ENCODE measurements around the gene TRIM33. TPM values are rescaled to one million over a fixed set of nuclear protein-coding genes. Genes with fewer than 3 reads are reported as not detected.

Gene TRIM33
- total and polyA plus RNA-seq, 2 of the 8 experiments (the other 6 are each of a cell fraction or from before 2014, with no cell fraction given), result 17.1 to 52.3 TPM

GRCh38 chr1:114390960-114391359 is 120.0 kb downstream of the TRIM33 start:
- Histone ChIP-seq H3K9me3 (ENCODE audit: insufficient read depth in 2 of 2, low read depth in 1 of 2, low read length in 1 of 2) (no peaks in the 10 kb centered on the region), H3K23ac (ENCODE audit: insufficient read length) (no peak overlapping the region), H2AFZ (ENCODE audit: low read length) (no peak overlapping the region), H2AK5ac (ENCODE audit: low read depth, low read length) (no peak overlapping the region), H2BK20ac (ENCODE audit: low read length) (no peak overlapping the region), H3K23me2 (ENCODE audit: low read depth, low read length) (no peaks in the 10 kb centered on the region), H3K79me2 (ENCODE audit: control insufficient read depth in 1 of 2, insufficient read depth in 2 of 2, low read length in 2 of 2) (no peaks in the 10 kb centered on the region), H3K56ac (replicated peaks; ENCODE audit: insufficient read length, low read depth, low read length) (no peak overlapping the region), H2BK15ac (ENCODE audit: low read length) (no peak overlapping the region), H4K20me1 (replicated peaks in 1 of 2; ENCODE audit: control insufficient read depth in 1 of 2, insufficient read depth in 2 of 2, low read length in 2 of 2) (peaks cover 0 to 1% of the 10 kb centered on the region in 2 experiments), H4K91ac (replicated peaks; ENCODE audit: insufficient read length, low read length) (no peak overlapping the region), H3K79me1 (ENCODE audit: low read depth, low read length) (no peaks in the 10 kb centered on the region), H3K18ac (ENCODE audit: extremely low read depth, low read length) (no peak overlapping the region), H4K8ac (ENCODE audit: extremely low read depth, insufficient read depth, low read length) (no peak overlapping the region), H4K5ac (ENCODE audit: insufficient read length, low read depth, low read length) (no peak overlapping the region), H3K4ac (replicated peaks; ENCODE audit: insufficient read length, low read depth, low read length) (no peak overlapping the region), H3K9ac (replicated peaks in 1 of 4; ENCODE audit: extremely low read depth in 1 of 4, low read depth in 3 of 4, low read length in 3 of 4) (no peak overlapping the region), H2BK12ac (ENCODE audit: low read depth, low read length) (no peak overlapping the region), H3K36me3 (ENCODE audit: control insufficient read depth in 2 of 4, insufficient read depth in 4 of 4, low read length in 3 of 4) (peaks cover 0 to 12% (median 2%) of the 10 kb centered on the region in 4 experiments; a peak in 3 of 8 replicates), H2BK5ac (ENCODE audit: low read depth, low read length) (no peak overlapping the region), H3K27me3 (replicated peaks in 1 of 4; ENCODE audit: control insufficient read depth in 3 of 4, extremely low read depth in 1 of 4, insufficient read depth in 3 of 4, low read length in 3 of 4) (no peaks in the 10 kb centered on the region), H3K27ac (ENCODE audit: low read depth, low read length) (no peak overlapping the region), H3K14ac (ENCODE audit: insufficient read length) (no peak overlapping the region), H3K4me2 (ENCODE audit: insufficient read depth in 1 of 2, low read depth in 2 of 2, low read length in 2 of 2) (no peak overlapping the region), H3K4me3 (ENCODE audit: extremely low read depth in 1 of 4, insufficient read depth in 2 of 4, low read depth in 3 of 4, low read length in 4 of 4) (no peak overlapping the region), H3K4me1 (replicated peaks in 1 of 4; ENCODE audit: control insufficient read depth in 3 of 4, insufficient read depth in 4 of 4, low read length in 3 of 4) (peaks cover 0 to 5% (median 0%) of the 10 kb centered on the region in 4 experiments; a peak in 2 of 7 replicates), H2BK120ac (replicated peaks; ENCODE audit: low read depth, low read length) (no peak overlapping the region)
- FAIRE-seq (no peak), DNase-seq (ENCODE audit: low read depth in 1 of 2, low spot score in 2 of 2) (no peak)
- POLR2A ChIA-PET (ENCODE audit: partially characterized antibody), result no interaction called here
- CTCF ChIA-PET (ENCODE audit: partially characterized antibody), result interaction anchor here (2.1 kb wide), 1 partner anchor 9 kb away, joined by 4 read pairs; no protein-coding TSS in a partner anchor
- TF ChIP-seq TBP (IDR thresholded peaks at IDR 0.05; ENCODE audit: low read depth, low read length), result no peak
- no peak for TF ChIP-seq CTCF (IDR thresholded peaks at IDR 0.05; ENCODE audit: control extremely low read depth in 1 of 3, insufficient read depth in 1 of 3, low read depth in 1 of 3, low read length in 3 of 3)
- no peak for TF ChIP-seq KDM1A (IDR thresholded peaks at IDR 0.05; ENCODE audit: borderline replicate concordance, low read length)
- no peak for TF ChIP-seq SP2 (IDR thresholded peaks at IDR 0.05; ENCODE audit: low read length)
- TF ChIP-seq, protein P1, sequence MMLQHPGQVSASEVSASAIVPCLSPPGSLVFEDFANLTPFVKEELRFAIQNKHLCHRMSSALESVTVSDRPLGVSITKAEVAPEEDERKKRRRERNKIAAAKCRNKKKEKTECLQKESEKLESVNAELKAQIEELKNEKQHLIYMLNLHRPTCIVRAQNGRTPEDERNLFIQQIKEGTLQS (IDR thresholded peaks at IDR 0.05; ENCODE audit: insufficient read depth, low read depth, low read length), result no peak
